Liver (tissue), 9 donors: ENCODE measurements around the gene RPUSD4. TPM values are rescaled to one million over a fixed set of nuclear protein-coding genes. Genes with fewer than 3 reads are reported as not detected.

Source experiments
- DNase-seq: peaks from one replicate; pipeline ENCODE4 v3.0.0-alpha.2; 2017; ENCODE audit warnings: low spot score
- H3K27ac ChIP-seq, 2 donors: one replicate each; pipeline ENCODE4 v1.7.0; 2013; ENCODE audit warnings: inconsistent platforms in 2 of 2, low read length in 2 of 2, control low read depth in 1 of 2, low read depth in 1 of 2, mild to moderate bottlenecking in 1 of 2
- H3K27me3 ChIP-seq, 4 donors: one replicate each; pipeline versions ENCODE4 v1.6.1 to v1.7.0; 2013; ENCODE audit warnings: low read length in 3 of 4, inconsistent platforms in 1 of 4, mild to moderate bottlenecking in 1 of 4, moderate library complexity in 1 of 4; ENCODE audit not compliant: control insufficient read depth in 4 of 4, insufficient read depth in 4 of 4
- H3K36me3 ChIP-seq, 4 donors: one replicate each; pipeline versions ENCODE4 v1.6.1 to v1.7.0; 2013; ENCODE audit warnings: low read length in 3 of 4, mild to moderate bottlenecking in 3 of 4, low read depth in 1 of 4, moderate library complexity in 1 of 4; ENCODE audit not compliant: control insufficient read depth in 4 of 4, insufficient read depth in 3 of 4
- H3K4me1 ChIP-seq, 4 donors: one replicate each; pipeline versions ENCODE4 v1.6.1 to v1.7.0; 2013; ENCODE audit warnings: low read length in 3 of 4, mild to moderate bottlenecking in 3 of 4, moderate library complexity in 1 of 4; ENCODE audit not compliant: control insufficient read depth in 4 of 4, insufficient read depth in 4 of 4
- H3K4me3 ChIP-seq, 3 donors: one replicate each; pipeline versions ENCODE4 v1.6.1 to v1.7.0; 2013; ENCODE audit warnings: low read length in 3 of 3, control low read depth in 1 of 3, low read depth in 1 of 3, mild to moderate bottlenecking in 1 of 3
- H3K9ac ChIP-seq, 2 donors: one replicate each; pipeline ENCODE4 v1.7.0; 2013; ENCODE audit warnings: low read length in 2 of 2, mild to moderate bottlenecking in 2 of 2, moderate library complexity in 2 of 2, control low read depth in 1 of 2, low read depth in 1 of 2
- H3K9me3 ChIP-seq, 4 donors: one replicate each; pipeline versions ENCODE4 v1.6.1 to v1.7.0; 2013; ENCODE audit warnings: low read length in 3 of 4; ENCODE audit not compliant: control insufficient read depth in 4 of 4
- EGR1 ChIP-seq, 2 donors: IDR thresholded peaks; 2 replicates each; pipeline ENCODE4 v1.6.1; 2016 to 2018; ENCODE audit warnings: antibody characterized with exemption in 2 of 2, low read depth in 2 of 2
- FOXA1 ChIP-seq: IDR thresholded peaks from 2 replicates; pipeline ENCODE4 v1.6.1; 2016; ENCODE audit warnings: antibody characterized with exemption
- FOXA2 ChIP-seq: IDR thresholded peaks from 2 replicates; pipeline ENCODE4 v1.6.1; 2016; ENCODE audit warnings: antibody characterized with exemption
- GABPA ChIP-seq, 2 donors: IDR thresholded peaks in 1 of 2; conservative IDR thresholded peaks in 1 of 2; 2 replicates each; pipeline ENCODE4 v1.6.1; 2016; ENCODE audit warnings: antibody characterized with exemption in 2 of 2, mild to moderate bottlenecking in 1 of 2, moderate library complexity in 1 of 2
- HNF4A ChIP-seq, 2 donors: conservative IDR thresholded peaks; 2 replicates each; pipeline ENCODE4 v1.6.1; 2016; ENCODE audit warnings: antibody characterized with exemption in 2 of 2, mild to moderate bottlenecking in 2 of 2
- HNF4G ChIP-seq: IDR thresholded peaks from 2 replicates; pipeline ENCODE4 v1.6.1; 2016; ENCODE audit warnings: antibody characterized with exemption
- JUND ChIP-seq, 2 donors: IDR thresholded peaks; 2 replicates each; pipeline ENCODE4 v1.6.1; 2016; ENCODE audit warnings: antibody characterized with exemption in 2 of 2
- NR2F2 ChIP-seq: IDR thresholded peaks from 2 replicates; pipeline ENCODE4 v1.6.1; 2016; ENCODE audit warnings: antibody characterized with exemption
- RAD21 ChIP-seq, 2 donors: IDR thresholded peaks; 2 replicates each; pipeline ENCODE4 v1.6.1; 2016; ENCODE audit warnings: antibody characterized with exemption in 2 of 2, mild to moderate bottlenecking in 2 of 2
- RXRA ChIP-seq, 2 donors: IDR thresholded peaks; 2 replicates each; pipeline ENCODE4 v1.6.1; 2017 to 2018; ENCODE audit warnings: antibody characterized with exemption in 2 of 2, mild to moderate bottlenecking in 1 of 2
- SP1 ChIP-seq: IDR thresholded peaks from 2 replicates; pipeline ENCODE4 v1.6.1; 2018; ENCODE audit warnings: antibody characterized with exemption, mild to moderate bottlenecking
- TAF1 ChIP-seq: conservative IDR thresholded peaks from 2 replicates; pipeline ENCODE4 v1.6.1; 2016; ENCODE audit warnings: antibody characterized with exemption, mild to moderate bottlenecking
- YY1 ChIP-seq: IDR thresholded peaks from 2 replicates; pipeline ENCODE4 v1.6.1; 2016; ENCODE audit warnings: antibody characterized with exemption, mild to moderate bottlenecking
- WGBS: extraction: QIAGEN DNeasy Blood & Tissue Kit; methylation state at CpG from one replicate; pipeline ENCODE4 v1.1.7; 2013; 5-methylcytosine and 5-hydroxymethylcytosine counted together
- polyA plus RNA-seq, 2 donors: library from polyadenylated mRNA; stranded (reverse) in 1 of 2; unstranded in 1 of 2; fragments of 200-250 nt in 1 of 2; fragments of >200 nt in 1 of 2; fragmentation: Nextera tagmentation in 1 of 2; extraction: Ambion mirVana in 1 of 2; gene quantifications; one replicate each; pipeline versions ENCODE4 v1.2.1 to v1.2.3, GENCODE V29; 2013 to 2015
- total RNA-seq, 2 donors: library from RNA; depleted of rRNA; stranded (reverse); fragments of >200 nt; gene quantifications; one replicate each; pipeline ENCODE4 v1.2.3, GENCODE V29; 2014
- TF ChIP-seq, protein P1 (sequence below): IDR thresholded peaks from 2 replicates; pipeline ENCODE4 v1.6.1; 2016; ENCODE audit warnings: antibody characterized with exemption, mild to moderate bottlenecking
- TF ChIP-seq, protein P2 (sequence below): IDR thresholded peaks from 2 replicates; pipeline ENCODE4 v1.6.1; 2016; ENCODE audit warnings: antibody characterized with exemption
- TF ChIP-seq, protein P3 (sequence below): IDR thresholded peaks from 2 replicates; pipeline ENCODE4 v1.6.1; 2016; ENCODE audit warnings: antibody characterized with exemption
- TF ChIP-seq, protein P4 (sequence below): fragments of 150-350 bp; IDR thresholded peaks from 2 replicates; pipeline ENCODE4 v1.5.1; 2017; ENCODE audit warnings: improper control_type of control experiment, low read depth, low read length; ENCODE audit not compliant: missing input control
- TF ChIP-seq, protein P5 (sequence below): IDR thresholded peaks from 2 replicates; pipeline ENCODE4 v1.6.1; 2016; ENCODE audit warnings: antibody characterized with exemption
- donor health status: healthy.
- donor health status: healthy.
- donor health status: healthy.
- donor health status: healthy.
- donor health status: healthy.

RPUSD4 gene
- total and polyA plus RNA-seq, 4 donors = 9.4 to 23.7 (median 17.2) TPM

- H3K9me3 ChIP-seq = no peaks in the 10 kb centered on the region
- TF ChIP-seq HNF4A (conservative IDR thresholded peaks at IDR 0.05) = no peak
- no peak for TF ChIP-seq GABPA (IDR thresholded peaks at IDR 0.05 in 1 of 2, conservative IDR thresholded peaks at IDR 0.05 in 1 of 2)
- TF ChIP-seq FOXA2 = no peak
- TF ChIP-seq, protein P1, sequence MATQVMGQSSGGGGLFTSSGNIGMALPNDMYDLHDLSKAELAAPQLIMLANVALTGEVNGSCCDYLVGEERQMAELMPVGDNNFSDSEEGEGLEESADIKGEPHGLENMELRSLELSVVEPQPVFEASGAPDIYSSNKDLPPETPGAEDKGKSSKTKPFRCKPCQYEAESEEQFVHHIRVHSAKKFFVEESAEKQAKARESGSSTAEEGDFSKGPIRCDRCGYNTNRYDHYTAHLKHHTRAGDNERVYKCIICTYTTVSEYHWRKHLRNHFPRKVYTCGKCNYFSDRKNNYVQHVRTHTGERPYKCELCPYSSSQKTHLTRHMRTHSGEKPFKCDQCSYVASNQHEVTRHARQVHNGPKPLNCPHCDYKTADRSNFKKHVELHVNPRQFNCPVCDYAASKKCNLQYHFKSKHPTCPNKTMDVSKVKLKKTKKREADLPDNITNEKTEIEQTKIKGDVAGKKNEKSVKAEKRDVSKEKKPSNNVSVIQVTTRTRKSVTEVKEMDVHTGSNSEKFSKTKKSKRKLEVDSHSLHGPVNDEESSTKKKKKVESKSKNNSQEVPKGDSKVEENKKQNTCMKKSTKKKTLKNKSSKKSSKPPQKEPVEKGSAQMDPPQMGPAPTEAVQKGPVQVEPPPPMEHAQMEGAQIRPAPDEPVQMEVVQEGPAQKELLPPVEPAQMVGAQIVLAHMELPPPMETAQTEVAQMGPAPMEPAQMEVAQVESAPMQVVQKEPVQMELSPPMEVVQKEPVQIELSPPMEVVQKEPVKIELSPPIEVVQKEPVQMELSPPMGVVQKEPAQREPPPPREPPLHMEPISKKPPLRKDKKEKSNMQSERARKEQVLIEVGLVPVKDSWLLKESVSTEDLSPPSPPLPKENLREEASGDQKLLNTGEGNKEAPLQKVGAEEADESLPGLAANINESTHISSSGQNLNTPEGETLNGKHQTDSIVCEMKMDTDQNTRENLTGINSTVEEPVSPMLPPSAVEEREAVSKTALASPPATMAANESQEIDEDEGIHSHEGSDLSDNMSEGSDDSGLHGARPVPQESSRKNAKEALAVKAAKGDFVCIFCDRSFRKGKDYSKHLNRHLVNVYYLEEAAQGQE = no peak
- TF ChIP-seq TAF1 = no peak
- TF ChIP-seq NR2F2 = no peak
- no peak for TF ChIP-seq RXRA (IDR thresholded peaks at IDR 0.05)
- TF ChIP-seq, protein P2, sequence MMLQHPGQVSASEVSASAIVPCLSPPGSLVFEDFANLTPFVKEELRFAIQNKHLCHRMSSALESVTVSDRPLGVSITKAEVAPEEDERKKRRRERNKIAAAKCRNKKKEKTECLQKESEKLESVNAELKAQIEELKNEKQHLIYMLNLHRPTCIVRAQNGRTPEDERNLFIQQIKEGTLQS = no peak
- TF ChIP-seq, protein P3, sequence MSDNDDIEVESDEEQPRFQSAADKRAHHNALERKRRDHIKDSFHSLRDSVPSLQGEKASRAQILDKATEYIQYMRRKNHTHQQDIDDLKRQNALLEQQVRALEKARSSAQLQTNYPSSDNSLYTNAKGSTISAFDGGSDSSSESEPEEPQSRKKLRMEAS = no peak
- no peak for TF ChIP-seq RAD21 (IDR thresholded peaks at IDR 0.05)
- no peak for TF ChIP-seq FOXA1
- no peak overlapping the region for H3K27ac ChIP-seq
- no peak overlapping the region for H3K4me3 ChIP-seq
- WGBS = 82% methylated on average over 2 of the region's 2 CpGs
- H3K27me3 ChIP-seq = no peaks in the 10 kb centered on the region
- no peaks in the 10 kb centered on the region for H3K36me3 ChIP-seq
- H3K9ac ChIP-seq = no peak overlapping the region
- no peaks in the 10 kb centered on the region for H3K4me1 ChIP-seq
- DNase-seq = no peak
Measured at GRCh38 chr11:126225295-126225665, 13.8 kb upstream of the RPUSD4 start.

GRCh38 chr11:126224647-126225294 is 13.3 kb upstream of the RPUSD4 start:
- H3K27ac ChIP-seq = no peak overlapping the region
- H3K36me3 ChIP-seq = no peaks in the 10 kb centered on the region
- no peak overlapping the region for H3K9ac ChIP-seq
- 97% methylated on average over 6 of the region's 6 CpGs for WGBS
- DNase-seq = no peak
- TF ChIP-seq, protein P4, sequence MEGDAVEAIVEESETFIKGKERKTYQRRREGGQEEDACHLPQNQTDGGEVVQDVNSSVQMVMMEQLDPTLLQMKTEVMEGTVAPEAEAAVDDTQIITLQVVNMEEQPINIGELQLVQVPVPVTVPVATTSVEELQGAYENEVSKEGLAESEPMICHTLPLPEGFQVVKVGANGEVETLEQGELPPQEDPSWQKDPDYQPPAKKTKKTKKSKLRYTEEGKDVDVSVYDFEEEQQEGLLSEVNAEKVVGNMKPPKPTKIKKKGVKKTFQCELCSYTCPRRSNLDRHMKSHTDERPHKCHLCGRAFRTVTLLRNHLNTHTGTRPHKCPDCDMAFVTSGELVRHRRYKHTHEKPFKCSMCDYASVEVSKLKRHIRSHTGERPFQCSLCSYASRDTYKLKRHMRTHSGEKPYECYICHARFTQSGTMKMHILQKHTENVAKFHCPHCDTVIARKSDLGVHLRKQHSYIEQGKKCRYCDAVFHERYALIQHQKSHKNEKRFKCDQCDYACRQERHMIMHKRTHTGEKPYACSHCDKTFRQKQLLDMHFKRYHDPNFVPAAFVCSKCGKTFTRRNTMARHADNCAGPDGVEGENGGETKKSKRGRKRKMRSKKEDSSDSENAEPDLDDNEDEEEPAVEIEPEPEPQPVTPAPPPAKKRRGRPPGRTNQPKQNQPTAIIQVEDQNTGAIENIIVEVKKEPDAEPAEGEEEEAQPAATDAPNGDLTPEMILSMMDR = no peak
- no peak for TF ChIP-seq SP1
- no peak for TF ChIP-seq NR2F2
- TF ChIP-seq TAF1 = no peak
- TF ChIP-seq RAD21 (IDR thresholded peaks at IDR 0.05) = no peak
- TF ChIP-seq, protein P5, sequence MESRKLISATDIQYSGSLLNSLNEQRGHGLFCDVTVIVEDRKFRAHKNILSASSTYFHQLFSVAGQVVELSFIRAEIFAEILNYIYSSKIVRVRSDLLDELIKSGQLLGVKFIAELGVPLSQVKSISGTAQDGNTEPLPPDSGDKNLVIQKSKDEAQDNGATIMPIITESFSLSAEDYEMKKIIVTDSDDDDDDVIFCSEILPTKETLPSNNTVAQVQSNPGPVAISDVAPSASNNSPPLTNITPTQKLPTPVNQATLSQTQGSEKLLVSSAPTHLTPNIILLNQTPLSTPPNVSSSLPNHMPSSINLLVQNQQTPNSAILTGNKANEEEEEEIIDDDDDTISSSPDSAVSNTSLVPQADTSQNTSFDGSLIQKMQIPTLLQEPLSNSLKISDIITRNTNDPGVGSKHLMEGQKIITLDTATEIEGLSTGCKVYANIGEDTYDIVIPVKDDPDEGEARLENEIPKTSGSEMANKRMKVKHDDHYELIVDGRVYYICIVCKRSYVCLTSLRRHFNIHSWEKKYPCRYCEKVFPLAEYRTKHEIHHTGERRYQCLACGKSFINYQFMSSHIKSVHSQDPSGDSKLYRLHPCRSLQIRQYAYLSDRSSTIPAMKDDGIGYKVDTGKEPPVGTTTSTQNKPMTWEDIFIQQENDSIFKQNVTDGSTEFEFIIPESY = no peak
- no peak for TF ChIP-seq GABPA (IDR thresholded peaks at IDR 0.05 in 1 of 2, conservative IDR thresholded peaks at IDR 0.05 in 1 of 2)
- no peak for TF ChIP-seq YY1
- TF ChIP-seq, protein P1 = no peak
- no peak for TF ChIP-seq EGR1 (IDR thresholded peaks at IDR 0.05; ENCODE audit: low read depth in 2 of 2)
- TF ChIP-seq FOXA1 = no peak
- TF ChIP-seq, protein P2 = no peak
- TF ChIP-seq, protein P3 = no peak
- TF ChIP-seq HNF4A (conservative IDR thresholded peaks at IDR 0.05) = no peak
- TF ChIP-seq HNF4G = no peak
- no peak for TF ChIP-seq JUND (IDR thresholded peaks at IDR 0.05)
- H3K4me3 ChIP-seq = no peak overlapping the region
- no peaks in the 10 kb centered on the region for H3K27me3 ChIP-seq
- H3K4me1 ChIP-seq = no peaks in the 10 kb centered on the region
- H3K9me3 ChIP-seq = no peaks in the 10 kb centered on the region
